SJCRH30 (cell line): ENCODE results near the gene PAM16. TPM values are rescaled to one million over a fixed set of nuclear protein-coding genes. Genes with fewer than 3 reads are reported as not detected.
A peak's percentile ranks its signal among the peaks of the same experiment; 100 is the strongest.

Source experiments
- DNase-seq, 2 experiments: peaks; one replicate each; pipeline ENCODE4 v3.0.0-alpha.2; 2015 to 2020
- H3K27ac ChIP-seq: fragments of 250-450 bp; sonication (Bioruptor Pico); 2 replicates; pipeline ENCODE4 v1.5.1; 2020; ENCODE audit warnings: mild to moderate bottlenecking, moderate library complexity
- H3K27me3 ChIP-seq: fragments of 250-450 bp; sonication (Bioruptor Pico); 2 replicates; pipeline ENCODE4 v1.5.1; 2020; ENCODE audit warnings: mild to moderate bottlenecking, moderate library complexity
- H3K36me3 ChIP-seq: fragments of 250-450 bp; sonication (Bioruptor Pico); 2 replicates; pipeline ENCODE4 v1.5.1; 2020; ENCODE audit warnings: mild to moderate bottlenecking, moderate library complexity
- H3K4me1 ChIP-seq: fragments of 250-450 bp; sonication (Bioruptor Pico); 2 replicates; pipeline ENCODE4 v1.5.1; 2020; ENCODE audit warnings: mild to moderate bottlenecking, moderate library complexity
- H3K4me3 ChIP-seq: fragments of 250-450 bp; sonication (Bioruptor Pico); 2 replicates; pipeline ENCODE4 v1.5.1; 2020; ENCODE audit warnings: mild to moderate bottlenecking, moderate library complexity
- H3K9me3 ChIP-seq: fragments of 250-450 bp; sonication (Bioruptor Pico); replicated peaks from 2 replicates; pipeline ENCODE4 v1.5.1; 2020; ENCODE audit warnings: mild to moderate bottlenecking, moderate library complexity
- total RNA-seq: library from RNA; depleted of rRNA; stranded (reverse); fragments of >200 nt; shearing (Covaris generic); gene quantifications from 2 replicates; pipeline ENCODE4 v1.2.3, GENCODE V29; 2014

The PAM16 gene
- total RNA-seq, 1 experiment from 2014 or later: 21.8 TPM

DNA sequence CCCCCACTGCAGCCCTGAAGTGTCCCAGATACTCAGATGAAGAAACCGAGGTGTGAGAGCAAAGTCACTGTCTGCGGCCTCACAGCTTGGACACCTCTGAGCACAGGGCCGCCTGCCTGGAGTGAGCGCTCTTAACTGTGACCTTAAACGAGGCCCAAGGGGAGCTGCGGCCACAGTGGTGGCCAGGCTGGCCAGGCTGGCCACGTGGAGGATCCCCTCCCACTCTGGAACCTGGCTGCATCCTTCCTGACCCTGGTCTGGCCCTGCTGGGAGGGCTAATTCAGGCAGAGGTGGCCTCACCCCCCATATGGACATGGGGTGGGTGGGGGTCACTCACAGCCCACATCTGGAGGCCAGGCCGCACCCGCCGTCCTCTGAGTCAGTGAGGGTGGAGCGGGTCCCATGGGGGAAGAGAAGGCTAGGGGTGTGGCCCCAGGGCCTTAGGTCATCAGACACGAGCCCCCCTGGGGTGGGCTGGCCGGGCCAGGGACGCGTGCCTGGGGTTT is 27.1 kb upstream of the PAM16 start:
- no peak overlapping the region for H3K4me3 ChIP-seq
- H3K36me3 ChIP-seq: no peaks in the 10 kb centered on the region
- H3K4me1 ChIP-seq: peaks cover 13% of the 10 kb centered on the region
- H3K9me3 ChIP-seq: no peaks in the 10 kb centered on the region
- H3K27me3 ChIP-seq: no peaks in the 10 kb centered on the region
- no peak for DNase-seq
- no peak overlapping the region for H3K27ac ChIP-seq

GRCh38 chr16:4377573-4378154 is 26.5 kb upstream of the PAM16 start:
- peaks cover 19% of the 10 kb centered on the region for H3K4me1 ChIP-seq
- H3K9me3 ChIP-seq: no peaks in the 10 kb centered on the region
- no peak overlapping the region for H3K27ac ChIP-seq
- DNase-seq: no peak
- H3K4me3 ChIP-seq: no peak overlapping the region
- H3K27me3 ChIP-seq: no peaks in the 10 kb centered on the region
- no peaks in the 10 kb centered on the region for H3K36me3 ChIP-seq

GRCh38 chr16:4376893-4377572 is 25.9 kb upstream of the PAM16 start:
- no peaks in the 10 kb centered on the region for H3K9me3 ChIP-seq
- no peak for DNase-seq
- H3K36me3 ChIP-seq: no peaks in the 10 kb centered on the region
- H3K27ac ChIP-seq: no peak overlapping the region
- no peaks in the 10 kb centered on the region for H3K27me3 ChIP-seq
- H3K4me1 ChIP-seq: peaks cover 22% of the 10 kb centered on the region
- no peak overlapping the region for H3K4me3 ChIP-seq

DNA sequence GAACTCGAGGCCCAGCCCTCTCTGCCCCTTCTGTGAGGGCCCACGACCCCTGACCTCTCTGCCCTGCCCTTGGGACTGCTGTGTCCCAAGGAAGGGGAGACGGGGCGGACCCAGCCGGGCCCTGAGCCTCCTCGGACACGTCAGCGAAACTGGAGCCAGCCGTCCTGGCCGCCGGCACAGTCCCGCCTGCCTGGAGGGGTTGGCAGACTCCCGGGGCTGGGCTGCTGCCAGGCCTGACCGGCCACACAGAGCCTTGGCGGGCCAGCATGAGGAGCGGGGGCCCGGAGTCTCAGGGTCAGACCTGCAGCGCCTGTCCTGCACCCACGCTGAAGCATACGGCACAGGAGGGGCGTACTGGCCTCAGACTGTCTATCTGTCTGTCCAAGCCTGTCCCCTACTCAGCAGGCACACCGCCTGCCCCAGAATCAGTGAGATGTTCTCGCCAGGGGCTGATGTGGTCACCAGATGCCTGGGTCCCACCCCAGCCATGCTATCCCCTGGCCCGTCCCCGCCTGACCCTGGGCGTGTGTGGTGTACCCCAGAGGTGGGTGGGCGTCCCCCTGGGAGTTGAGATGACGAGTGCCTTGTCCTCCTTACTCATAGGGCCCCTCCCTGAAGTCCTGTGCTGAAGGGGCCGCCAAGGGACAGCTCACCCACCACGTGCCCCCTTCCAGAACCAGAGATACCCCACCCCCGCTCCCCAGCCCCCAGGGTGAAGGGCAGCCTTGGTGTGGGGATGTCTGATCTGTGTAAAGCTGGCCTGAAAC is 25.2 kb upstream of the PAM16 start:
- no peaks in the 10 kb centered on the region for H3K9me3 ChIP-seq
- H3K36me3 ChIP-seq: no peaks in the 10 kb centered on the region
- no peak overlapping the region for H3K4me3 ChIP-seq
- no peak overlapping the region for H3K27ac ChIP-seq
- no peaks in the 10 kb centered on the region for H3K27me3 ChIP-seq
- peaks cover 24% of the 10 kb centered on the region for H3K4me1 ChIP-seq
- DNase-seq: no peak

GRCh38 chr16:4375717-4376116 is 24.6 kb upstream of the PAM16 start:
- H3K27ac ChIP-seq: no peak overlapping the region
- no peaks in the 10 kb centered on the region for H3K27me3 ChIP-seq
- H3K36me3 ChIP-seq: no peaks in the 10 kb centered on the region
- H3K4me3 ChIP-seq: no peak overlapping the region
- no peak for DNase-seq
- peaks cover 30% of the 10 kb centered on the region for H3K4me1 ChIP-seq
- no peaks in the 10 kb centered on the region for H3K9me3 ChIP-seq

GRCh38 chr16:4373909-4374742 is 23.0 kb upstream of the PAM16 start:
- no peaks in the 10 kb centered on the region for H3K36me3 ChIP-seq
- peak; percentile 47 to 57 for DNase-seq
- no peak overlapping the region; the same call in 1 of the 2 replicates for H3K27ac ChIP-seq
- H3K27me3 ChIP-seq: no peaks in the 10 kb centered on the region
- no peaks in the 10 kb centered on the region for H3K9me3 ChIP-seq
- no peak overlapping the region for H3K4me3 ChIP-seq
- peaks cover 38% of the 10 kb centered on the region for H3K4me1 ChIP-seq

DNA sequence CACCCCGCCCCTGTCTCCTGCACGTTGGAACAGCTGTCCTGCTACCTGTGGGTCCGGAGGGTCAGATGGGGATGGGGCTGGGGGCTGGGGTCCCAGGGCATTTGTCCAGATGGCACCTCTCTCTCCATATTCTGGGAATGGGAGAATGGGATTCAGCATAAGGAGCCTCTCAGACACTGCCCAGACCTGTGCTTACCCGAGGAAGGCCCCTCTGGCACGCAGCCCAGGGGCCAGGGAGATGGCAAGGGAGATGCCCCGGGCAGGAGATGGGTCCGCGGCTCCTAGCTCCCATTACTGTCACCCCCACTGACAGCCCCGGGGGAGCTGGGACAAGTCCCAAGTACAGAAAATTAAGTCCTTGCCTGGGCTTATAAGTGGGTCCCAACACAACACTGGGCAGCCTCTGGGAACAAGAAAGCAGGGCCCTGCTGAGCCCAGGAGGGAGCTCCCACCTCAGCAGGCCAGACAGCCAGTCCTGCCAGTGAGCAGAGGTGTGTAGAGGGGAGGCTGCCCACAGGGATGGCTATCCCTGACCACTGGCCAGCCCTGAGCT is 22.3 kb upstream of the PAM16 start:
- Histone ChIP-seq H3K27me3 (no peaks in the 10 kb centered on the region), H3K27ac (no peak overlapping the region; the same call in 1 of the 2 replicates), H3K4me1 (peaks cover 38% of the 10 kb centered on the region), H3K36me3 (no peaks in the 10 kb centered on the region), H3K9me3 (no peaks in the 10 kb centered on the region), H3K4me3 (no peak overlapping the region)
- peak in 1 of 2 experiments; percentile 44 for DNase-seq

GRCh38 chr16:4372578-4373355 is 21.6 kb upstream of the PAM16 start:
- peak in 1 of 2 experiments; percentile 42 for DNase-seq
- H3K36me3 ChIP-seq: no peaks in the 10 kb centered on the region
- no peaks in the 10 kb centered on the region for H3K9me3 ChIP-seq
- no peaks in the 10 kb centered on the region for H3K27me3 ChIP-seq
- no peak overlapping the region for H3K27ac ChIP-seq
- H3K4me1 ChIP-seq: peaks cover 38% of the 10 kb centered on the region
- no peak overlapping the region for H3K4me3 ChIP-seq

DNA sequence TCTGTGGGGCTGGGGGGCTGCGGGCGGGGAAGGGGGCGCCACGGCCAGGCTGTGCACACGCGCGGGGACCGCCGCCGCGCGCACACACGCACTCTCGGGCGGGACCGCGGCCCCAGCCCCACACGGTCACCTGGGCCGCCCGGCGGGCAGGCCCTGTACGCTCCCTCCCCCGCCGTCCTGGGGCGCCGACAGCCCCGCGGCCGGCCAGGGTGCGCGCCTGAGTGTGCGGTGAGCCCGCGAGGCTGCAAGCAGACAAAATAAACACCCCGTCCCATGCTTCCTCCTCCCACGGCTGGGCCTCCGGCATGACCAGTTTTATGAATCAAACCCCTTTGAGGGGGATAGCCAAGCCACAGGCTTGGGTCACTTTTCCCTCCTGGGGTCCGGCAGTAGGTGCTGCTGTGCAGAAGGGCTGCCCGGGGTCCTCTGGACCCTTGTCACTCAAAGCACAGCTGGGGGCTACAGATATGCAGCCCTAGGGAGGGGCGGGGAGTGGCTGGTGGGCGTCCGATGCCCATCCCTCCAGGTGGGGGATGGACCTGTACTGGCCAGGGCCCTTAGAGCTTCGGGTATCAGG is 21.0 kb upstream of the PAM16 start:
- no peaks in the 10 kb centered on the region for H3K27me3 ChIP-seq

DNA sequence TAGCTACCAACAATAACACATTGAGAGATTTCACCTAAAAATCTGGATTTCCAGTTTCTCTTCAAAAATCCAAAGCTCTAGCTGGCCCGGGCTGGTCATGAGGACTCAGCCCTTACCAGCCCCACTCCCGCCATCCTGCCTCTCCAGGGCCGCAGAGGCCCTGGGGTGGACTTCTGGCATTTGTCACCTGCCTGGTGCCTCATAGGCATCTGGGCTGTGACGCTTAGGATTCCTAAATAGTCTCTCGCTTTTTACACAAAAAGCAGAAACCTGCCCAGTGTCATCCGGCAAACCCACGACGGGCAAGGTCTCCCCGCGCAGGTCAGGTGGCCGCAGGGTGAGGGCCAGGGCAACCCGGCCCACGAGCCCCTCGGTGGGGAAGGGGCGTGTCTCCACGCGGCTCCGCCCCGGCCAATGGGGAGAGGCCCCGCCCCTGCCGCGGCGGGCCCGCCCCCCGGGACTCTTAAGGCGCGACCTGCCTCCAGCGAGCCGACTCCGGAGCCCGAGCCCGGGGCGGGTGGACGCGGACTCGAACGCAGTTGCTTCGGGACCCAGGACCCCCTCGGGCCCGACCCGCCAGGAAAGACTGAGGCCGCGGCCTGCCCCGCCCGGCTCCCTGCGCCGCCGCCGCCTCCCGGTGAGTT is 20.4 kb upstream of the PAM16 start, which contains the start of gene VASN:
TSS of gene VASN (plus strand) at position 492 of the 644 bp plus-strand sequence. CDS start 9,030 bp downstream, outside the sequence.
- peaks cover 38% of the 10 kb centered on the region for H3K4me1 ChIP-seq
- H3K9me3 ChIP-seq: no peaks in the 10 kb centered on the region
- DNase-seq: no peak

More for the DNA sequence above, 21.0 kb upstream of the PAM16 start:
- DNase-seq: no peak
- H3K9me3 ChIP-seq: no peaks in the 10 kb centered on the region
- no peak overlapping the region for H3K4me3 ChIP-seq
- H3K36me3 ChIP-seq: no peaks in the 10 kb centered on the region
- peaks cover 38% of the 10 kb centered on the region for H3K4me1 ChIP-seq
- no peak overlapping the region for H3K27ac ChIP-seq

GRCh38 chr16:4370570-4371356 is 19.6 kb upstream of the PAM16 start:
- Histone ChIP-seq H3K27me3 (no peaks in the 10 kb centered on the region), H3K36me3 (no peaks in the 10 kb centered on the region), H3K9me3 (no peaks in the 10 kb centered on the region), H3K4me1 (peaks cover 38% of the 10 kb centered on the region), H3K4me3 (no peak overlapping the region), H3K27ac (peak overlapping the region; percentile 39)
- DNase-seq: peak; percentile 86

More for the DNA sequence above, 20.4 kb upstream of the PAM16 start, which contains the start of gene VASN:
- Histone ChIP-seq H3K4me3 (no peak within 1 kb of the TSS), H3K27ac (peak within 1 kb of the TSS; percentile 39), H3K27me3 (no peaks in the 10 kb centered on the region), H3K36me3 (no peaks in the 10 kb centered on the region)

DNA sequence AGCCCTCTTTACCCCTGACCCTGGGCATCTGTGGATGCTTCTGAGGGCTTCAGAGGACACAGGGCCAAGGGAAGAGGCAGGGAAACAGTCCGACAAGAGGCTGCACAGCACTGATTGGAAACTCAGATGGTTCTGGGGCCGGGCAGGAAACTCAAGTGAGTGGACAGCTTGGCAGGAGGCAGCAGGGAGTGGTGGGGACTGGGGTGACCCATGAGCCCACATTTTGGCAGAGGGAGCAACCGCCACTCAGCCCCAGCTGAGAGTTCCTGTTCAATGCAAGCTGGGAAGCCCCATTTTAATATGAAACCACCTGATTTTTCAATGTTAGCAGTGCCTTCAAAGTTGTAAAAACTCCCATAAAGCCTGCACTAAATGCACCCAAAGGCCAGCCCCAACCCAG is 19.0 kb upstream of the PAM16 start:
- Histone ChIP-seq H3K27ac (peak overlapping the region; percentile 39), H3K4me1 (peaks cover 38% of the 10 kb centered on the region)

More for the DNA sequence above, 19.0 kb upstream of the PAM16 start:
- Histone ChIP-seq H3K27me3 (no peaks in the 10 kb centered on the region), H3K9me3 (no peaks in the 10 kb centered on the region), H3K36me3 (no peaks in the 10 kb centered on the region), H3K4me3 (no peak overlapping the region)
- DNase-seq: no peak
